DOHH2 (cell line): ENCODE data around the gene SYNDIG1L.

Experiments used
- H3F3A ChIP-seq: fragments of 200-600 bp; sonication (generic), shearing (Covaris generic); 2 replicates; pipeline ENCODE4 v1.6.0; 2016; ENCODE audit warnings: antibody characterized with exemption, mild to moderate bottlenecking; ENCODE audit not compliant: control insufficient read depth, insufficient read depth
- H3K27ac ChIP-seq: fragments of 200-600 bp; sonication (generic); 2 replicates; pipeline ENCODE4 v1.5.1; 2014; ENCODE audit warnings: low read depth, mild to moderate bottlenecking, low read length, moderate library complexity
- H3K27me3 ChIP-seq: fragments of 200-600 bp; sonication (generic); 2 replicates; pipeline ENCODE4 v1.6.1; 2014; ENCODE audit warnings: mild to moderate bottlenecking, low read length, mixed read lengths; ENCODE audit not compliant: control insufficient read depth
- H3K36me3 ChIP-seq: fragments of 200-600 bp; sonication (generic); 2 replicates; pipeline ENCODE4 v1.6.1; 2014; ENCODE audit warnings: mild to moderate bottlenecking, low read length, moderate library complexity, mixed read lengths; ENCODE audit not compliant: control insufficient read depth
- H3K4me1 ChIP-seq: fragments of 200-600 bp; sonication (generic); 2 replicates; pipeline ENCODE4 v1.6.1; 2014; ENCODE audit warnings: mild to moderate bottlenecking, low read length, mixed read lengths; ENCODE audit not compliant: control insufficient read depth
- H3K4me2 ChIP-seq: fragments of 200-600 bp; sonication (generic); 2 replicates; pipeline ENCODE4 v1.6.0; 2014; ENCODE audit warnings: mild to moderate bottlenecking, low read length, moderate library complexity
- H3K4me3 ChIP-seq: fragments of 200-600 bp; sonication (generic); 2 replicates; pipeline ENCODE4 v1.5.1; 2014; ENCODE audit warnings: mild to moderate bottlenecking, low read length, mixed read lengths
- H3K79me2 ChIP-seq: fragments of 200-600 bp; sonication (generic); 2 replicates; pipeline ENCODE4 v1.6.1; 2014; ENCODE audit warnings: mild to moderate bottlenecking, low read length, mixed read lengths; ENCODE audit not compliant: control insufficient read depth
- H3K9me2 ChIP-seq: fragments of 200-600 bp; sonication (generic); replicated peaks from 2 replicates; pipeline ENCODE4 v1.6.1; 2014; ENCODE audit warnings: mild to moderate bottlenecking, low read length, mixed read lengths; ENCODE audit not compliant: control insufficient read depth
- H3K9me3 ChIP-seq: fragments of 200-600 bp; sonication (generic); 2 replicates; pipeline ENCODE4 v1.6.1; 2014; ENCODE audit warnings: antibody characterized with exemption, low read length, mixed read lengths; ENCODE audit not compliant: control insufficient read depth, insufficient read depth
- H4K20me1 ChIP-seq: fragments of 200-600 bp; sonication (generic); 2 replicates; pipeline ENCODE4 v1.6.0; 2014; ENCODE audit warnings: low read depth, mild to moderate bottlenecking, antibody characterized with exemption, low read length, moderate library complexity; ENCODE audit not compliant: control insufficient read depth, insufficient read depth
- CTCF ChIP-seq: fragments of 200-600 bp; sonication (generic); IDR thresholded peaks from one replicate; pipeline ENCODE4 v1.5.1; 2014; ENCODE audit warnings: antibody characterized with exemption, mild to moderate bottlenecking, low read depth, low read length; ENCODE audit not compliant: poor library complexity, severe bottlenecking
- EZH2phosphoT487 ChIP-seq: fragments of 200-600 bp; sonication (generic); IDR thresholded peaks from 2 replicates; pipeline ENCODE4 v1.6.1; 2017; ENCODE audit warnings: borderline replicate concordance, mild to moderate bottlenecking, antibody characterized with exemption, low read length, moderate library complexity, mixed read lengths

The SYNDIG1L gene

GRCh38 chr14:74469548-74470518, 43.8 kb upstream of the SYNDIG1L start:
- Histone ChIP-seq H3K27me3 (peaks cover 4% of the 10 kb centered on the region; the same call in 1 of the 2 replicates), H3K4me3 (no peak overlapping the region), H3K9me2 (no peaks in the 10 kb centered on the region), H3K79me2 (no peaks in the 10 kb centered on the region), H4K20me1 (no peaks in the 10 kb centered on the region), H3K27ac (no peak overlapping the region), H3K9me3 (no peaks in the 10 kb centered on the region), H3K4me1 (no peaks in the 10 kb centered on the region), H3K4me2 (no peak overlapping the region), H3K36me3 (no peaks in the 10 kb centered on the region), H3F3A (no peaks in the 10 kb centered on the region)
- TF ChIP-seq CTCF = no peak
- TF ChIP-seq EZH2phosphoT487 = no peak

GRCh38 chr14:74468513-74468912, 42.5 kb upstream of the SYNDIG1L start:
- H3K4me1 ChIP-seq = no peaks in the 10 kb centered on the region
- no peak overlapping the region for H3K27ac ChIP-seq
- no peak overlapping the region for H3K4me2 ChIP-seq
- H3K79me2 ChIP-seq = no peaks in the 10 kb centered on the region
- no peaks in the 10 kb centered on the region for H3K9me3 ChIP-seq
- no peaks in the 10 kb centered on the region for H3K9me2 ChIP-seq
- H3K36me3 ChIP-seq = no peaks in the 10 kb centered on the region
- H3K4me3 ChIP-seq = no peak overlapping the region
- H3K27me3 ChIP-seq = peaks cover 4% of the 10 kb centered on the region; the same call in 1 of the 2 replicates
- TF ChIP-seq EZH2phosphoT487 (no peak), CTCF (no peak)
- no peaks in the 10 kb centered on the region for H4K20me1 ChIP-seq
- H3F3A ChIP-seq = no peaks in the 10 kb centered on the region

GRCh38 chr14:74465335-74465734, 39.3 kb upstream of the SYNDIG1L start:
- Histone ChIP-seq H3K4me3 (no peak overlapping the region), H3K27me3 (no peaks in the 10 kb centered on the region; the same call in 1 of the 2 replicates), H3K4me1 (no peaks in the 10 kb centered on the region), H3K9me3 (no peaks in the 10 kb centered on the region), H3K4me2 (no peak overlapping the region), H3K79me2 (no peaks in the 10 kb centered on the region), H3K9me2 (no peaks in the 10 kb centered on the region), H4K20me1 (no peaks in the 10 kb centered on the region), H3K36me3 (no peaks in the 10 kb centered on the region), H3F3A (no peaks in the 10 kb centered on the region), H3K27ac (no peak overlapping the region)
- TF ChIP-seq EZH2phosphoT487 (no peak), CTCF (no peak)
